SK-N-SH (cell line): ENCODE results near the gene NCK1. TPM values are rescaled to one million over a fixed set of nuclear protein-coding genes. Genes with fewer than 3 reads are reported as not detected.

Experiments
- CTCF ChIA-PET: fragments of 300-600, 350-600 bp; formaldehyde crosslinking; extraction: SDS; loops from one replicate; lab custom pipeline; 2021; lab: Yijun Ruan, JAX
- POLR2A ChIA-PET: fragments of 350-600 bp; sonication (Branson Sonifier 250); formaldehyde crosslinking; extraction: SDS; loops from one replicate; lab custom pipeline; 2020; ENCODE audit warnings: antibody characterized with exemption, inconsistent platforms; lab: Yijun Ruan, JAX
- DNase-seq: peaks from one replicate; pipeline ENCODE4 v3.0.0; 2012
- H2AFZ ChIP-seq: fragments of 200-600 bp; sonication (generic); 2 replicates; pipeline ENCODE4 v1.8.1; 2016; ENCODE audit warnings: antibody characterized with exemption, mild to moderate bottlenecking, low read depth
- H3F3A ChIP-seq: fragments of 200-600 bp; sonication (generic); replicated peaks from 2 replicates; pipeline ENCODE3; 2016; ENCODE audit warnings: antibody characterized with exemption, mild to moderate bottlenecking; ENCODE audit not compliant: insufficient read depth
- H3K27ac ChIP-seq, 2 experiments: fragments of 200-500 bp in 1 of 2; fragments of 200-600 bp in 1 of 2; sonication (Bioruptor generic) in 1 of 2; sonication (generic), shearing (Covaris generic) in 1 of 2; 2 replicates each; pipeline versions ENCODE4 v1.5.1 to v1.6.1; 2014 to 2016; ENCODE audit warnings: low read depth in 2 of 2, inconsistent platforms in 1 of 2, low read length in 1 of 2, mild to moderate bottlenecking in 1 of 2, mixed read lengths in 1 of 2
- H3K27me3 ChIP-seq: fragments of 200-600 bp; sonication (generic), shearing (Covaris generic); 2 replicates; pipeline ENCODE4 v1.6.1; 2016; ENCODE audit warnings: mixed run types; ENCODE audit not compliant: insufficient read depth
- H3K36me3 ChIP-seq, 2 experiments: fragments of 200-500 bp in 1 of 2; fragments of 200-600 bp in 1 of 2; sonication (Bioruptor generic) in 1 of 2; sonication (generic) in 1 of 2; replicated peaks in 1 of 2; 2 replicates each; pipeline versions ENCODE3 to v1.5.1; 2014 to 2016; ENCODE audit warnings: low read length in 1 of 2, mild to moderate bottlenecking in 1 of 2; ENCODE audit not compliant: insufficient read depth in 2 of 2, control insufficient read depth in 1 of 2
- H3K4me1 ChIP-seq, 2 experiments: fragments of 200-500 bp in 1 of 2; fragments of 200-600 bp in 1 of 2; sonication (Bioruptor generic) in 1 of 2; sonication (generic), shearing (Covaris generic) in 1 of 2; 2 replicates each; pipeline versions ENCODE4 v1.5.1 to v1.6.1; 2014 to 2016; ENCODE audit warnings: low read depth in 1 of 2, low read length in 1 of 2, mixed run types in 1 of 2; ENCODE audit not compliant: insufficient read depth in 2 of 2, control insufficient read depth in 1 of 2
- H3K4me2 ChIP-seq: fragments of 200-600 bp; sonication (generic), shearing (Covaris generic); 2 replicates; pipeline ENCODE4 v1.6.1; 2017; ENCODE audit warnings: mixed run types
- H3K4me3 ChIP-seq, 2 experiments: fragments of 200-500 bp in 1 of 2; fragments of 200-600 bp in 1 of 2; sonication (Bioruptor generic) in 1 of 2; sonication (generic), shearing (Covaris generic) in 1 of 2; 2 replicates each; pipeline versions ENCODE4 v1.5.1 to v1.8.1; 2014 to 2016; ENCODE audit warnings: low read depth in 2 of 2, inconsistent platforms in 1 of 2, low read length in 1 of 2, mild to moderate bottlenecking in 1 of 2, mixed read lengths in 1 of 2, moderate library complexity in 1 of 2
- H3K79me2 ChIP-seq: fragments of 200-600 bp; sonication (generic); 2 replicates; pipeline ENCODE4 v1.8.1; 2017; ENCODE audit warnings: mild to moderate bottlenecking; ENCODE audit not compliant: insufficient read depth
- H3K9ac ChIP-seq: fragments of 200-600 bp; sonication (generic); 2 replicates; pipeline ENCODE4 v1.6.1; 2017; ENCODE audit warnings: mixed run types
- H3K9me2 ChIP-seq: fragments of 200-600 bp; sonication (generic); 2 replicates; pipeline ENCODE4 v1.6.1; 2017; ENCODE audit warnings: mixed run types
- H3K9me3 ChIP-seq: fragments of 200-600 bp; sonication (generic); 2 replicates; pipeline ENCODE4 v1.6.1; 2017; ENCODE audit warnings: mixed run types, mild to moderate bottlenecking, moderate library complexity
- H4K20me1 ChIP-seq: fragments of 200-600 bp; sonication (generic); 2 replicates; pipeline ENCODE4 v1.6.1; 2017; ENCODE audit warnings: mild to moderate bottlenecking, mixed run types; ENCODE audit not compliant: insufficient read depth
- CTCF ChIP-seq: fragments of 200-600 bp; sonication (generic); IDR thresholded peaks from 2 replicates; pipeline ENCODE4 v1.6.1; 2017; ENCODE audit warnings: antibody characterized with exemption, mild to moderate bottlenecking, moderate library complexity
- ELF1 ChIP-seq: IDR thresholded peaks from 2 replicates; pipeline ENCODE4 v1.4.0; 2012
- EZH2phosphoT487 ChIP-seq: fragments of 200-600 bp; sonication (generic); IDR thresholded peaks from 2 replicates; pipeline ENCODE4 v1.6.1; 2017; ENCODE audit warnings: low read depth, mixed run types, mild to moderate bottlenecking, antibody characterized with exemption, moderate library complexity, borderline replicate concordance
- FOSL2 ChIP-seq: IDR thresholded peaks from 2 replicates; pipeline ENCODE4 v1.4.0; 2012; ENCODE audit warnings: low read depth, mild to moderate bottlenecking, moderate library complexity, borderline replicate concordance
- FOXM1 ChIP-seq: IDR thresholded peaks from 2 replicates; pipeline ENCODE4 v1.4.0; 2012; ENCODE audit warnings: low read depth, mild to moderate bottlenecking
- GABPA ChIP-seq: IDR thresholded peaks from 2 replicates; pipeline ENCODE4 v1.4.0; 2012; ENCODE audit warnings: low read depth, mild to moderate bottlenecking
- MXI1 ChIP-seq: IDR thresholded peaks from 2 replicates; pipeline ENCODE4 v1.6.1; 2012; ENCODE audit warnings: mild to moderate bottlenecking, low read depth, low read length, improper control_type of control experiment
- NFIC ChIP-seq: IDR thresholded peaks from 2 replicates; pipeline ENCODE4 v1.4.0; 2012; ENCODE audit warnings: borderline replicate concordance
- POLR2AphosphoS5 ChIP-seq: IDR thresholded peaks from 2 replicates; pipeline ENCODE4 v1.6.1; 2012; ENCODE audit warnings: low read depth, low read length
- RAD21 ChIP-seq: IDR thresholded peaks from 2 replicates; pipeline ENCODE4 v1.6.1; 2012; ENCODE audit warnings: mild to moderate bottlenecking, low read length
- REST ChIP-seq: IDR thresholded peaks from 2 replicates; pipeline ENCODE4 v1.6.1; 2012; ENCODE audit warnings: mild to moderate bottlenecking, low read depth, low read length, moderate library complexity
- RFX5 ChIP-seq: IDR thresholded peaks from 2 replicates; pipeline ENCODE4 v1.6.1; 2012; ENCODE audit warnings: mild to moderate bottlenecking, improper control_type of control experiment, low read length
- SIN3A ChIP-seq: IDR thresholded peaks from 2 replicates; pipeline ENCODE4 v1.6.1; 2012; ENCODE audit warnings: low read depth, mild to moderate bottlenecking, low read length, moderate library complexity, borderline replicate concordance
- TAF1 ChIP-seq: IDR thresholded peaks from 2 replicates; pipeline ENCODE4 v1.6.1; 2012; ENCODE audit warnings: low read depth, mild to moderate bottlenecking, low read length, moderate library complexity, borderline replicate concordance
- TCF12 ChIP-seq: IDR thresholded peaks from 2 replicates; pipeline ENCODE4 v1.4.0; 2012
- TEAD4 ChIP-seq: IDR thresholded peaks from 2 replicates; pipeline ENCODE4 v1.4.0; 2012; ENCODE audit warnings: mild to moderate bottlenecking, borderline replicate concordance; ENCODE audit not compliant: insufficient read depth
- YY1 ChIP-seq: IDR thresholded peaks from 2 replicates; pipeline ENCODE4 v1.4.0; 2012; ENCODE audit warnings: low read depth, mild to moderate bottlenecking
- WGBS: methylation state at CpG from one replicate; pipeline ENCODE4 v1.1.6; 2017; ENCODE audit warnings: low lambda C conversion rate; 5-methylcytosine and 5-hydroxymethylcytosine counted together
- polyA plus RNA-seq, 3 experiments: library from polyadenylated mRNA; depleted of rRNA; stranded (reverse); fragments of >200 nt; gene quantifications; 2 replicates each; pipeline ENCODE4 v1.2.3, GENCODE V29; 2012
- TF ChIP-seq, protein P1 (sequence below): IDR thresholded peaks from 2 replicates; pipeline ENCODE4 v1.4.0; 2012; ENCODE audit warnings: low read depth
- TF ChIP-seq, protein P2 (sequence below): fragments of 150-350 bp; IDR thresholded peaks from 2 replicates; pipeline ENCODE4 v1.6.1; 2017; ENCODE audit warnings: antibody characterized with exemption, low read length, low read depth, borderline replicate concordance
- TF ChIP-seq, protein P3 (sequence below): IDR thresholded peaks from 2 replicates; pipeline ENCODE4; 2012

The NCK1 gene
- polyA plus RNA-seq, 1 of the 3 experiments (the other 2 are of a cell fraction), result 16.2 TPM

GRCh38 chr3:136973352-136973751, 111.3 kb downstream of the NCK1 start:
- ChIA-PET CTCF (no interaction called here), POLR2A (no interaction called here)
- no peaks in the 10 kb centered on the region for H3K9me2 ChIP-seq
- no peak overlapping the region for H2AFZ ChIP-seq
- TF ChIP-seq CTCF, result no peak
- no peak for TF ChIP-seq RAD21
- TF ChIP-seq, protein P1, sequence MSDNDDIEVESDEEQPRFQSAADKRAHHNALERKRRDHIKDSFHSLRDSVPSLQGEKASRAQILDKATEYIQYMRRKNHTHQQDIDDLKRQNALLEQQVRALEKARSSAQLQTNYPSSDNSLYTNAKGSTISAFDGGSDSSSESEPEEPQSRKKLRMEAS, result no peak
- TF ChIP-seq TCF12, result no peak
- no peak for TF ChIP-seq EZH2phosphoT487
- TF ChIP-seq TEAD4, result no peak
- TF ChIP-seq ELF1, result no peak
- TF ChIP-seq GABPA, result no peak
- TF ChIP-seq, protein P2, sequence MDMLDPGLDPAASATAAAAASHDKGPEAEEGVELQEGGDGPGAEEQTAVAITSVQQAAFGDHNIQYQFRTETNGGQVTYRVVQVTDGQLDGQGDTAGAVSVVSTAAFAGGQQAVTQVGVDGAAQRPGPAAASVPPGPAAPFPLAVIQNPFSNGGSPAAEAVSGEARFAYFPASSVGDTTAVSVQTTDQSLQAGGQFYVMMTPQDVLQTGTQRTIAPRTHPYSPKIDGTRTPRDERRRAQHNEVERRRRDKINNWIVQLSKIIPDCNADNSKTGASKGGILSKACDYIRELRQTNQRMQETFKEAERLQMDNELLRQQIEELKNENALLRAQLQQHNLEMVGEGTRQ, result no peak
- no peak for TF ChIP-seq YY1
- TF ChIP-seq, protein P3, sequence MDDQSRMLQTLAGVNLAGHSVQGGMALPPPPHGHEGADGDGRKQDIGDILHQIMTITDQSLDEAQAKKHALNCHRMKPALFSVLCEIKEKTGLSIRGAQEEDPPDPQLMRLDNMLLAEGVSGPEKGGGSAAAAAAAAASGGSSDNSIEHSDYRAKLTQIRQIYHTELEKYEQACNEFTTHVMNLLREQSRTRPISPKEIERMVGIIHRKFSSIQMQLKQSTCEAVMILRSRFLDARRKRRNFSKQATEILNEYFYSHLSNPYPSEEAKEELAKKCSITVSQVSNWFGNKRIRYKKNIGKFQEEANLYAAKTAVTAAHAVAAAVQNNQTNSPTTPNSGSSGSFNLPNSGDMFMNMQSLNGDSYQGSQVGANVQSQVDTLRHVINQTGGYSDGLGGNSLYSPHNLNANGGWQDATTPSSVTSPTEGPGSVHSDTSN, result no peak
- no peak for TF ChIP-seq RFX5
- TF ChIP-seq TAF1, result no peak
- TF ChIP-seq POLR2AphosphoS5, result no peak
- no peak for TF ChIP-seq NFIC
- no peak for TF ChIP-seq FOSL2
- no peak for TF ChIP-seq MXI1
- no peak for TF ChIP-seq REST
- no peak for TF ChIP-seq FOXM1
- TF ChIP-seq SIN3A, result no peak
- no peaks in the 10 kb centered on the region for H3K79me2 ChIP-seq
- no peak overlapping the region for H3K9ac ChIP-seq
- H3K4me3 ChIP-seq, result no peak overlapping the region
- DNase-seq, result no peak
- H3K9me3 ChIP-seq, result 0 out of 2 replicates have a peak, but pooled peaks cover 4% of the 10 kb centered on the region
- H3K27ac ChIP-seq, result no peak overlapping the region
- 89% methylated on average over 4 of the region's 4 CpGs for WGBS
- no peaks in the 10 kb centered on the region for H3F3A ChIP-seq
- H3K4me1 ChIP-seq, result no peaks in the 10 kb centered on the region
- no peaks in the 10 kb centered on the region for H3K27me3 ChIP-seq
- peaks cover 0 to 4% of the 10 kb centered on the region in 2 experiments for H3K36me3 ChIP-seq
- H3K4me2 ChIP-seq, result no peak overlapping the region
- no peaks in the 10 kb centered on the region for H4K20me1 ChIP-seq
